Neuronal stem cell (in vitro differentiated cells): ENCODE results near the gene PCARE.
A peak's percentile ranks its signal among the peaks of the same experiment; 100 is the strongest.

Experiments used
- DNase-seq: peaks from one replicate; pipeline ENCODE4 v3.0.0-alpha.2; 2013; ENCODE audit warnings: low spot score
- H2AFZ ChIP-seq: one replicate; pipeline ENCODE4 v1.6.1; 2013; ENCODE audit warnings: mild to moderate bottlenecking, low read length, inconsistent platforms
- H2AK5ac ChIP-seq: 2 replicates; pipeline ENCODE4 v1.6.1; 2013; ENCODE audit warnings: low read depth, mild to moderate bottlenecking, inconsistent platforms, low read length, moderate library complexity, mixed read lengths
- H2BK120ac ChIP-seq: 2 replicates; pipeline ENCODE4 v1.6.1; 2013; ENCODE audit warnings: low read depth, mild to moderate bottlenecking, inconsistent platforms, low read length, moderate library complexity, mixed read lengths
- H2BK12ac ChIP-seq: one replicate; pipeline ENCODE4 v1.6.1; 2013; ENCODE audit warnings: low read length, inconsistent platforms
- H2BK15ac ChIP-seq: 2 replicates; pipeline ENCODE4 v1.6.1; 2013; ENCODE audit warnings: mild to moderate bottlenecking, low read length, inconsistent platforms, mixed read lengths
- H2BK5ac ChIP-seq: one replicate; pipeline ENCODE4 v1.6.1; 2013; ENCODE audit warnings: inconsistent platforms, mild to moderate bottlenecking, low read length, moderate library complexity
- H3K14ac ChIP-seq: one replicate; pipeline ENCODE4 v1.6.1; 2013; ENCODE audit warnings: low read length, inconsistent platforms
- H3K18ac ChIP-seq: 2 replicates; pipeline ENCODE4 v1.6.1; 2013; ENCODE audit warnings: low read length, inconsistent platforms
- H3K23ac ChIP-seq: 2 replicates; pipeline ENCODE4 v1.6.1; 2013; ENCODE audit warnings: low read depth, mild to moderate bottlenecking, mixed read lengths, low read length, inconsistent platforms; ENCODE audit not compliant: poor library complexity
- H3K27ac ChIP-seq: replicated peaks from 3 replicates; pipeline ENCODE4 v1.5.1; 2013; ENCODE audit warnings: low read length, inconsistent platforms
- H3K27me3 ChIP-seq, 3 experiments: 2 replicates each; pipeline ENCODE4 v1.6.1; 2013; ENCODE audit warnings: low read length in 3 of 3, mild to moderate bottlenecking in 2 of 3, inconsistent platforms in 1 of 3, low read depth in 1 of 3, mixed read lengths in 1 of 3, moderate library complexity in 1 of 3; ENCODE audit not compliant: control insufficient read depth in 3 of 3, insufficient read depth in 3 of 3
- H3K36me3 ChIP-seq, 2 donors: replicated peaks in 1 of 2; 2 replicates each; pipeline ENCODE4 v1.6.1; 2013; ENCODE audit warnings: low read length in 2 of 2; ENCODE audit not compliant: control insufficient read depth in 2 of 2, insufficient read depth in 2 of 2
- H3K4ac ChIP-seq: 2 replicates; pipeline ENCODE4 v1.6.1; 2013; ENCODE audit warnings: inconsistent platforms, mild to moderate bottlenecking, low read length, moderate library complexity
- H3K4me1 ChIP-seq, 2 donors: 1 replicate in 1 of 2; 2 replicates in 1 of 2; pipeline ENCODE4 v1.6.1; 2013; ENCODE audit warnings: low read length in 2 of 2, low read depth in 1 of 2; ENCODE audit not compliant: control insufficient read depth in 2 of 2, insufficient read depth in 1 of 2
- H3K4me2 ChIP-seq: one replicate; pipeline ENCODE4 v1.6.1; 2013; ENCODE audit warnings: mild to moderate bottlenecking, low read length, inconsistent platforms; ENCODE audit not compliant: insufficient read depth, poor library complexity, severe bottlenecking
- H3K4me3 ChIP-seq, 2 donors: 2 replicates each; pipeline ENCODE4 v1.5.1; 2013; ENCODE audit warnings: low read length in 2 of 2, mild to moderate bottlenecking in 2 of 2, inconsistent platforms in 1 of 2, moderate library complexity in 1 of 2
- H3K79me1 ChIP-seq: one replicate; pipeline ENCODE4 v1.6.1; 2013; ENCODE audit warnings: low read depth, mild to moderate bottlenecking, inconsistent platforms, low read length, moderate library complexity
- H3K9ac ChIP-seq: one replicate; pipeline ENCODE4 v1.6.1; 2013; ENCODE audit warnings: mild to moderate bottlenecking, low read depth, low read length, inconsistent platforms; ENCODE audit not compliant: poor library complexity
- H3K9me3 ChIP-seq, 2 donors: replicated peaks in 1 of 2; 2 replicates each; pipeline versions ENCODE3 to v1.6.1; 2013; ENCODE audit warnings: low read length in 2 of 2, mild to moderate bottlenecking in 2 of 2, inconsistent platforms in 1 of 2, low read depth in 1 of 2, mixed read lengths in 1 of 2, moderate library complexity in 1 of 2; ENCODE audit not compliant: control insufficient read depth in 2 of 2, insufficient read depth in 1 of 2
- H4K8ac ChIP-seq: one replicate; pipeline ENCODE4 v1.6.1; 2013; ENCODE audit warnings: low read depth, mild to moderate bottlenecking, inconsistent platforms, low read length, moderate library complexity
- H4K91ac ChIP-seq: one replicate; pipeline ENCODE4 v1.6.1; 2013; ENCODE audit warnings: low read length, low read depth, mild to moderate bottlenecking, inconsistent platforms; ENCODE audit not compliant: poor library complexity
- WGBS, 2 donors: extraction: QIAGEN DNeasy Blood & Tissue Kit; methylation state at CpG; one replicate each; pipeline ENCODE4 v1.1.7; 2013; ENCODE audit warnings: missing lambda C conversion rate in 2 of 2, mixed read lengths in 1 of 2; ENCODE audit not compliant: insufficient read length in 2 of 2, insufficient replicate concordance in 1 of 2; ENCODE audit errors: extremely low coverage in 2 of 2; 5-methylcytosine and 5-hydroxymethylcytosine counted together

Gene PCARE

GRCh38 chr2:29021886-29022285 is 52.4 kb downstream of the PCARE start:
- H4K8ac ChIP-seq = no peak overlapping the region

GRCh38 chr2:29017716-29018435 is 56.4 kb downstream of the PCARE start:
- no peaks in the 10 kb centered on the region for H3K9me3 ChIP-seq
- H3K27me3 ChIP-seq = peaks cover 0 to 15% (median 0%) of the 10 kb centered on the region in 3 experiments
- no peak overlapping the region for H3K4ac ChIP-seq
- no CpG with 5 or more reads among the region's 19 CpGs for WGBS, 2 donors
- no peak overlapping the region for H2BK15ac ChIP-seq
- H3K4me3 ChIP-seq = no peak overlapping the region
- H2BK12ac ChIP-seq = peak overlapping the region; percentile 77
- no peaks in the 10 kb centered on the region for H3K36me3 ChIP-seq
- no peak overlapping the region for H4K8ac ChIP-seq
- H3K79me1 ChIP-seq = no peaks in the 10 kb centered on the region
- no peak for DNase-seq
- H2AK5ac ChIP-seq = peak overlapping the region; percentile 36
- H3K23ac ChIP-seq = no peak overlapping the region
- peak overlapping the region; percentile 38 for H4K91ac ChIP-seq
- H3K4me2 ChIP-seq = no peak overlapping the region
- no peak overlapping the region for H2AFZ ChIP-seq
- H2BK120ac ChIP-seq = no peak overlapping the region
- no peak overlapping the region for H3K27ac ChIP-seq
- H2BK5ac ChIP-seq = no peak overlapping the region
- no peak overlapping the region for H3K9ac ChIP-seq
- no peak overlapping the region for H3K14ac ChIP-seq
- H3K18ac ChIP-seq = no peak overlapping the region
- peaks cover 5 to 8% of the 10 kb centered on the region in 2 donors for H3K4me1 ChIP-seq

More at GRCh38 chr2:29021886-29022285, 52.4 kb downstream of the PCARE start:
- no peak overlapping the region for H3K27ac ChIP-seq
- H3K4me3 ChIP-seq = no peak overlapping the region
- no peaks in the 10 kb centered on the region for H3K79me1 ChIP-seq
- H4K91ac ChIP-seq = peak overlapping the region; percentile 49
- H3K14ac ChIP-seq = no peak overlapping the region
- no peak overlapping the region for H3K23ac ChIP-seq
- no peak overlapping the region for H2BK15ac ChIP-seq
- H2BK12ac ChIP-seq = no peak overlapping the region
- H3K18ac ChIP-seq = no peak overlapping the region
- no peaks in the 10 kb centered on the region for H3K27me3 ChIP-seq
- no peaks in the 10 kb centered on the region for H3K9me3 ChIP-seq
- H3K4ac ChIP-seq = no peak overlapping the region
- no peak overlapping the region for H2AK5ac ChIP-seq
- no peak overlapping the region for H3K9ac ChIP-seq
- WGBS, 2 donors = no CpG with 5 or more reads among the region's 11 CpGs
- no peak overlapping the region for H2BK120ac ChIP-seq
- DNase-seq = no peak
- H3K4me1 ChIP-seq = peaks cover 5 to 14% of the 10 kb centered on the region in 2 donors
- no peaks in the 10 kb centered on the region for H3K36me3 ChIP-seq
- peak overlapping the region; percentile 4 for H2BK5ac ChIP-seq
- H2AFZ ChIP-seq = peak overlapping the region; percentile 77
- H3K4me2 ChIP-seq = no peak overlapping the region

GRCh38 chr2:29016504-29016903 is 57.8 kb downstream of the PCARE start:
- no peak overlapping the region for H2BK15ac ChIP-seq

GRCh38 chr2:29015701-29016470 is 58.4 kb downstream of the PCARE start:
- no peak overlapping the region for H2AFZ ChIP-seq
- no peak overlapping the region for H2BK15ac ChIP-seq
- H2BK12ac ChIP-seq = no peak overlapping the region
- no peak overlapping the region for H2AK5ac ChIP-seq
- no peaks in the 10 kb centered on the region for H3K79me1 ChIP-seq
- H3K9ac ChIP-seq = no peak overlapping the region
- H3K23ac ChIP-seq = no peak overlapping the region
- no peak overlapping the region for H3K27ac ChIP-seq
- H3K4me2 ChIP-seq = no peak overlapping the region
- no peak overlapping the region for H3K18ac ChIP-seq
- H3K4me1 ChIP-seq = peaks cover 10 to 14% of the 10 kb centered on the region in 2 donors
- H3K27me3 ChIP-seq = peaks cover 0 to 30% (median 0%) of the 10 kb centered on the region in 3 experiments
- H3K14ac ChIP-seq = no peak overlapping the region
- no peak overlapping the region for H3K4me3 ChIP-seq
- H2BK120ac ChIP-seq = no peak overlapping the region
- DNase-seq = no peak
- H4K91ac ChIP-seq = no peak overlapping the region
- H2BK5ac ChIP-seq = no peak overlapping the region
- H3K4ac ChIP-seq = no peak overlapping the region
- no peaks in the 10 kb centered on the region for H3K36me3 ChIP-seq
- no peak overlapping the region for H4K8ac ChIP-seq
- WGBS, 2 donors = no CpG with 5 or more reads among the region's 17 CpGs
- no peaks in the 10 kb centered on the region for H3K9me3 ChIP-seq

More at GRCh38 chr2:29016504-29016903, 57.8 kb downstream of the PCARE start:
- Histone ChIP-seq H2AK5ac (no peak overlapping the region), H3K36me3 (no peaks in the 10 kb centered on the region), H3K23ac (no peak overlapping the region), H2BK120ac (no peak overlapping the region), H2BK12ac (no peak overlapping the region), H3K9ac (no peak overlapping the region), H2BK5ac (no peak overlapping the region), H3K9me3 (no peaks in the 10 kb centered on the region), H3K27ac (no peak overlapping the region), H3K79me1 (no peaks in the 10 kb centered on the region), H3K4me3 (no peak overlapping the region), H3K14ac (no peak overlapping the region), H3K18ac (no peak overlapping the region), H2AFZ (no peak overlapping the region), H3K4ac (no peak overlapping the region), H3K4me1 (peaks cover 4 to 8% of the 10 kb centered on the region in 2 donors), H3K27me3 (peaks cover 0 to 27% (median 0%) of the 10 kb centered on the region in 3 experiments), H3K4me2 (no peak overlapping the region), H4K8ac (no peak overlapping the region), H4K91ac (no peak overlapping the region)
- DNase-seq = no peak
- WGBS, 2 donors = no CpG with 5 or more reads among the region's 5 CpGs
